ENCODE data around the gene VSIG1.

DNA sequence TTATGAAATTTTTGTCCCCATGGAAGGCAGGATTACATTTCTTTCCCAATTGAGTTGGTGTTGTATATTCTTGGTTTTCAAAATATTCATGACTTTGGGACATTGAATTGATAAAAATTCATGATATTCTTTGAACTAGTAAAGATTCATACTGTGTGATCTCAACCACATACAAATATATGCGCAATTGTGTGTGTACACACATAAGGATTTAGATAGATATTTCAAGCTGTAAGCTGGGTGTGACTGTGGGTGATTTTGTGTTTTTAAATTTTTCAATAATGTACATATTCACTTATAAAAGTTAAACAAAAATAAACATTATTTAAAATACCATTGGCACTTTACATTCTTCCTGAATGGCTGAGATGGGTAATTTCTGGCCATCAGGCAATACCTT, 19.5 kb upstream of the VSIG1 start:
- TF ChIP-seq CHD2 (IDR thresholded peaks at IDR 0.05; ENCODE audit: low read length) (no peak), POU5F1 (IDR thresholded peaks at IDR 0.05; ENCODE audit: low read depth, low read length) (no peak), JUND (IDR thresholded peaks at IDR 0.05; ENCODE audit: low read length) (no peak), NRF1 (IDR thresholded peaks at IDR 0.05; ENCODE audit: low read depth, low read length) (no peak), EZH2 (IDR thresholded peaks at IDR 0.05; ENCODE audit: low read depth, low read length, severe bottlenecking) (no peak), GTF2F1 (IDR thresholded peaks at IDR 0.05; ENCODE audit: borderline replicate concordance, low read depth, low read length) (no peak), POLR2A (IDR thresholded peaks at IDR 0.05; ENCODE audit: control extremely low read depth in 1 of 2, low read depth in 2 of 2, low read length in 2 of 2) (no peak), JUN (IDR thresholded peaks at IDR 0.05; ENCODE audit: low read depth, low read length) (no peak), SRF (IDR thresholded peaks at IDR 0.05; ENCODE audit: low read depth, low read length) (no peak)
- TF ChIP-seq, protein P1, sequence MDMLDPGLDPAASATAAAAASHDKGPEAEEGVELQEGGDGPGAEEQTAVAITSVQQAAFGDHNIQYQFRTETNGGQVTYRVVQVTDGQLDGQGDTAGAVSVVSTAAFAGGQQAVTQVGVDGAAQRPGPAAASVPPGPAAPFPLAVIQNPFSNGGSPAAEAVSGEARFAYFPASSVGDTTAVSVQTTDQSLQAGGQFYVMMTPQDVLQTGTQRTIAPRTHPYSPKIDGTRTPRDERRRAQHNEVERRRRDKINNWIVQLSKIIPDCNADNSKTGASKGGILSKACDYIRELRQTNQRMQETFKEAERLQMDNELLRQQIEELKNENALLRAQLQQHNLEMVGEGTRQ (IDR thresholded peaks at IDR 0.05; ENCODE audit: low read length): no peak
- TF ChIP-seq, protein P2, sequence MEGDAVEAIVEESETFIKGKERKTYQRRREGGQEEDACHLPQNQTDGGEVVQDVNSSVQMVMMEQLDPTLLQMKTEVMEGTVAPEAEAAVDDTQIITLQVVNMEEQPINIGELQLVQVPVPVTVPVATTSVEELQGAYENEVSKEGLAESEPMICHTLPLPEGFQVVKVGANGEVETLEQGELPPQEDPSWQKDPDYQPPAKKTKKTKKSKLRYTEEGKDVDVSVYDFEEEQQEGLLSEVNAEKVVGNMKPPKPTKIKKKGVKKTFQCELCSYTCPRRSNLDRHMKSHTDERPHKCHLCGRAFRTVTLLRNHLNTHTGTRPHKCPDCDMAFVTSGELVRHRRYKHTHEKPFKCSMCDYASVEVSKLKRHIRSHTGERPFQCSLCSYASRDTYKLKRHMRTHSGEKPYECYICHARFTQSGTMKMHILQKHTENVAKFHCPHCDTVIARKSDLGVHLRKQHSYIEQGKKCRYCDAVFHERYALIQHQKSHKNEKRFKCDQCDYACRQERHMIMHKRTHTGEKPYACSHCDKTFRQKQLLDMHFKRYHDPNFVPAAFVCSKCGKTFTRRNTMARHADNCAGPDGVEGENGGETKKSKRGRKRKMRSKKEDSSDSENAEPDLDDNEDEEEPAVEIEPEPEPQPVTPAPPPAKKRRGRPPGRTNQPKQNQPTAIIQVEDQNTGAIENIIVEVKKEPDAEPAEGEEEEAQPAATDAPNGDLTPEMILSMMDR (IDR thresholded peaks at IDR 0.05; ENCODE audit: control extremely low read depth in 1 of 3, insufficient read depth in 1 of 3, low read depth in 1 of 3, low read length in 3 of 3): no peak
